ENCODE results near the gene LHX4.

The LHX4 gene

DNA sequence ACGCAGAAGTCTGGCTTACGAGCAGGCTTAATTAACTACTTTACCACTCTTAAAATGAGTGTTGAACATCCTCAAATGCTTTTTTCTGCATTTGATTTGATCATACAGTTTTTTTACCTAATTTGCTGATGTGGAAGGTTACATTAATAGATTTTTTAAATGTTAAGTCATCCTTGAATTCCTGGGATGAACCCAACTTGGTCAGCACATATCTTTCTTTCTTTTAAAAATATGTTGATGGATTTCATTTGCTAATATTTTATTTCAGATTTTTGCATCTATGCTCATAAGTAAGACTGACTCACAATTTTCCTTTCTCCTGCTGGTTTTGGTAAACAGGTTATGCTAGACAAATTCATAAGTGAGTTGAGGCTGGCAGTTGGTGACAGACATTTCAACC lies 82.9 kb downstream of the LHX4 start:
- DNase-seq, result no peak

GRCh38 chr1:180327089-180327488 lies 97.0 kb downstream of the LHX4 start:
- no peak for DNase-seq

Data from stimulated activated CD4-positive, alpha-beta T cell treated with anti-CD3 and anti-CD28 coated beads, Interleukin-2, amount 100 ng/mL, for 24 hours (primary cell).